ENCODE results near the gene SNX33.
"Not testable (repeated sequence)": the region's sequence is repeated elsewhere in the genome, so short reads cannot be mapped to it uniquely, and the experiment has no call there.

The SNX33 gene

GRCh38 chr15:75693501-75694240, 46.0 kb downstream of the SNX33 start:
- Histone ChIP-seq H3K9me3 (ENCODE audit: control insufficient read depth, insufficient read depth, low read length) (no peaks in the 10 kb centered on the region), H3K36me3 (ENCODE audit: insufficient read depth, low read length) (no peaks in the 10 kb centered on the region), H3K4me1 (ENCODE audit: insufficient read depth, low read length) (peaks cover 26% of the 10 kb centered on the region), H3K9ac (ENCODE audit: low read depth, low read length) (no peak overlapping the region)

GRCh38 chr15:75694241-75695182, 46.8 kb downstream of the SNX33 start:
- Histone ChIP-seq H3K9ac (ENCODE audit: low read depth, low read length) (no peak overlapping the region), H3K9me3 (ENCODE audit: control insufficient read depth, insufficient read depth, low read length) (no peaks in the 10 kb centered on the region), H3K4me1 (ENCODE audit: insufficient read depth, low read length) (peaks cover 26% of the 10 kb centered on the region), H3K36me3 (ENCODE audit: insufficient read depth, low read length) (no peaks in the 10 kb centered on the region)

DNA sequence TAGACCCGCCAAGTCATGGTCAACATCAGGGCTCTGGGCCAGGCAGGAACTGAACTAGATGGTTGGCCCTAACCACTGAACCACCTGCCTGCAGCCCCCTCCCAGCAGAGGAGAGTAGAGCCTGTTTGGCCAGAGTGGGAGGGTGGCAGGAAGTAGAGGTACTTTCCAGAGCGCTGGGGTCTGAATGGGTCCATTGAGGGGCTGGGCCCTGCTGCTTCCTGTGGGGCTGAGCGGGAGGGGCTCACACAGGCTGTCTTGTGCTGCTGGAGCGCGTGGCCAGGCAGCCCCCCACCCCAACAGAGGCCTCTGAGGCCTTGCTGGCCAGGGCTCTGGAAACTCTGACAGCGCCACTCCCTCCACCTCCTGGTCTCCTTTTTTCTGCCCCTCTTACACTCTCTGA, 47.5 kb downstream of the SNX33 start:
- peaks cover 26% of the 10 kb centered on the region for H3K4me1 ChIP-seq (ENCODE audit: insufficient read depth, low read length)
- no peak overlapping the region for H3K9ac ChIP-seq (ENCODE audit: low read depth, low read length)
- H3K9me3 ChIP-seq (ENCODE audit: control insufficient read depth, insufficient read depth, low read length) = no peaks in the 10 kb centered on the region
- no peaks in the 10 kb centered on the region for H3K36me3 ChIP-seq (ENCODE audit: insufficient read depth, low read length)

DNA sequence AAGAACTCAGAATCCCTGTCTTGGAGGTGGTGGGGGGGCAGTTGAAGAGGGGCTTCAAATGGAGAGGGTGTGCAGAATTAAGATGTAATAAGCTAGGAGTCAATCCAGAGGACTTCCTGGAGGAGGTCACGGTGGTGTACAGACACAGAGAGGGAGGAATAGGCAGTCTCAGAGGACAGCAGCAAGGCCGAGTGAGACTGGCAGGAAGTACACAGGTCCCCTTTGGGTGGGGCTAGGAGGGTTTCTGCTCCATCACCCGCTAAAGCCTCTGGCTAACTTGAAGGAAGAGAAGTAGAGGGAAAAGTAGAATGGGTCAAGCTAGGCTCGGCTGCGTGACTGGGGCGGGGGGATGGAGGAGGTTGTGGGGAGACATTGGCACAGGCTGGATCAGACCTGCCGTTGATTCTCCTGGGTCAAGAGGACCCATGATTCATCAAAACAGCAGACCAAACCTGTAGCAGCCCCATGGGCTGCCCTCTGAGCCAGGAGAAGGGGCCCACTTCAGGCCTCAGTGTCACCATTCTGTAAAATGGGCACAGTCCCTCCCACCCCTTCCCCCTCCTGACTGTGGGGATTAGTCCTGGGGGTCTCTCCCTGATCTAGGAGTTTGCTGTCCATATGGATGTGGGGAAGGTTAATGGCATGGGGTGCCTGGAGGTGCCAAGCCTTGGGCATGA, 48.1 kb downstream of the SNX33 start:
- Histone ChIP-seq H3K9me3 (ENCODE audit: control insufficient read depth, insufficient read depth, low read length) (no peaks in the 10 kb centered on the region), H3K4me1 (ENCODE audit: insufficient read depth, low read length) (peaks cover 26% of the 10 kb centered on the region), H3K9ac (ENCODE audit: low read depth, low read length) (no peak overlapping the region), H3K36me3 (ENCODE audit: insufficient read depth, low read length) (no peaks in the 10 kb centered on the region)

DNA sequence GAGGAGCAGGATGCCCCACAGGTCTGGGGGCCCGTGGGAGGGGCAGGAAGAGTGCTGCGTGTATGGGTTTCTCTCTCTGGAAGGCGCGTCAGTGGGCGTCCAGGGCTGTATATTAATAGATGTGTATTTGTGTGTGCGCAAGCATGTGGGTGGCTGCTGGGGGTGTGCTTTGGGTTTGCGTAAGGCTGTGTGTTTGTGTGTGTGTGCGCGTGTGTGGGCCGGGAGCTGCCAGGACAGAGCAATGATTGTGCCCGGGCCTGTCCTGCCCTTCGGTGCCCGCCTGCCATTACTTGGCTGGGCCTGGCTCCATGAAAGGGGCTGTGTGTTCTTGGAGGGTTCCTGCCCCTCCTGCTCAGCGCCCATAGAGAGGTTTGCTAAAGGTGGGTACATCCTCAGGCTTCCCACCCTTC, 48.6 kb downstream of the SNX33 start:
- H3K4me1 ChIP-seq (ENCODE audit: insufficient read depth, low read length) = peaks cover 26% of the 10 kb centered on the region
- no peak overlapping the region for H3K9ac ChIP-seq (ENCODE audit: low read depth, low read length)
- H3K9me3 ChIP-seq (ENCODE audit: control insufficient read depth, insufficient read depth, low read length) = no peaks in the 10 kb centered on the region
- no peaks in the 10 kb centered on the region for H3K36me3 ChIP-seq (ENCODE audit: insufficient read depth, low read length)

DNA sequence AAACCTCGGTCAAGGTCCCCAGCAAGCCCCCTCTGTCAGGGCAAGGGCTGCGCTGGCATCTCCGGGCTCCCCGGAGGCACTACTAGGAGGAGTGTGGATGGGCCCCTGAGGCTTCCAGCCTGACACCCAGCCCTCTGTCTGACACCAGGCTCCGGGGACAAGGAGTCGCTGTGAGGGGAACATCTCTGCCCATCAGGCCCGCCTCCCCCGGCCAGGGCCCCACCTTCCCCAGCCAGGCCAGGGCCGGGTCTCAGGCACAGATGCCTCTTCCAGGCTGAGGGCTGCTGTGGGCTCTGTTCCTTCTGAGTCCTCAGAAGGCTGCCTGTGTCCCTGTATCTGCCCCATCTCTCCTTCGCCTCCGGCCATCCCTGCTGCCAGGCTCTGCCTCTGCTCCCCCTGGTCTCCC, 49.1 kb downstream of the SNX33 start:
- Histone ChIP-seq H3K9ac (ENCODE audit: low read depth, low read length) (no peak overlapping the region), H3K4me1 (ENCODE audit: insufficient read depth, low read length) (peaks cover 26% of the 10 kb centered on the region), H3K36me3 (ENCODE audit: insufficient read depth, low read length) (no peaks in the 10 kb centered on the region), H3K9me3 (ENCODE audit: control insufficient read depth, insufficient read depth, low read length) (no peaks in the 10 kb centered on the region)

DNA sequence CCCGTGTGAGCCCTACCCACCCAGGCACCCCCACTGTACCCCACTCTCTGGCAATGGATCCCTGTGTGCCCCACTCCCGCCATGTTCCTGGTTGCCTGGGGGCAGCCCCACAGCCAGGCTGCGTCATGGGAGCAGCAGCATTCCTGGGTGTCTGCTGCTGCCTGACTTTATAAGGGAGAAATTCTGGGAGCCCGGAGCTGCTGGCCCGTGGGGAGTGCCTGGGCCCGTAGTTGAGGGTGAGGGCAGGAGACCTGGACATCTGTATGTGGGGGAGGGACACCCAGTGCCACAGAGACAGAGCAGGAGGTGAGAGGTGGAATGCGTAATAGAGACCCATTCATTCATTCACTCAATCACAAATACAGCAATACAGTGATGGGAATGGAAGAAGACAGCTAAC, 49.8 kb downstream of the SNX33 start:
- Histone ChIP-seq H3K4me1 (ENCODE audit: insufficient read depth, low read length) (peaks cover 26% of the 10 kb centered on the region), H3K9me3 (ENCODE audit: control insufficient read depth, insufficient read depth, low read length) (no peaks in the 10 kb centered on the region), H3K9ac (ENCODE audit: low read depth, low read length) (no peak overlapping the region), H3K36me3 (ENCODE audit: insufficient read depth, low read length) (no peaks in the 10 kb centered on the region)

GRCh38 chr15:75697974-75698747, 50.4 kb downstream of the SNX33 start:
- not testable (repeated sequence) for H3K36me3 ChIP-seq (ENCODE audit: insufficient read depth, low read length); H3K9me3 ChIP-seq (ENCODE audit: control insufficient read depth, insufficient read depth, low read length); H3K9ac ChIP-seq (ENCODE audit: low read depth, low read length)
- peaks cover 25% of the 10 kb centered on the region for H3K4me1 ChIP-seq (ENCODE audit: insufficient read depth, low read length)

DNA sequence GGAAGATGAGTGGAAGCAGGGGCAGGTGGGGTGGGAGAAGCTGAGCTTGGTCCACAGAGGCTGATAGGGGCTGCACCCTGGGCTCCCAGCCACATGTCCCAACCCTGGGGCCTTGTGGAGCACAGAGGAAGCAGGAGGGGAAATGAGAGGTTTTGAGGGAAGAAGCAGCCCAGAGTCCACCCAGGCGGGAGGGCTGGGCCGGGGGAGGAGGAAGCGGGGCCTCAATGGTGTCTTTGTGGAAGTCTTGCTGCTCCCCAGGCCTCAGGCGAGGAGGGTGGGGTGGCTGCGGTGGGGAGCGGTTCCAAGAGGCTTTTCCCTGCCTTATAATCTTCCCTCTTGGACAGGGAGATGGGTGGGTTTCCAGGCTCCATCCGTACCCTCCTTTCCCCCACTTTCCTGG, 51.8 kb downstream of the SNX33 start:
- not testable (repeated sequence) for H3K9me3 ChIP-seq (ENCODE audit: control insufficient read depth, insufficient read depth, low read length); H3K36me3 ChIP-seq (ENCODE audit: insufficient read depth, low read length); H3K9ac ChIP-seq (ENCODE audit: low read depth, low read length)
- peaks cover 12% of the 10 kb centered on the region for H3K4me1 ChIP-seq (ENCODE audit: insufficient read depth, low read length)

DNA sequence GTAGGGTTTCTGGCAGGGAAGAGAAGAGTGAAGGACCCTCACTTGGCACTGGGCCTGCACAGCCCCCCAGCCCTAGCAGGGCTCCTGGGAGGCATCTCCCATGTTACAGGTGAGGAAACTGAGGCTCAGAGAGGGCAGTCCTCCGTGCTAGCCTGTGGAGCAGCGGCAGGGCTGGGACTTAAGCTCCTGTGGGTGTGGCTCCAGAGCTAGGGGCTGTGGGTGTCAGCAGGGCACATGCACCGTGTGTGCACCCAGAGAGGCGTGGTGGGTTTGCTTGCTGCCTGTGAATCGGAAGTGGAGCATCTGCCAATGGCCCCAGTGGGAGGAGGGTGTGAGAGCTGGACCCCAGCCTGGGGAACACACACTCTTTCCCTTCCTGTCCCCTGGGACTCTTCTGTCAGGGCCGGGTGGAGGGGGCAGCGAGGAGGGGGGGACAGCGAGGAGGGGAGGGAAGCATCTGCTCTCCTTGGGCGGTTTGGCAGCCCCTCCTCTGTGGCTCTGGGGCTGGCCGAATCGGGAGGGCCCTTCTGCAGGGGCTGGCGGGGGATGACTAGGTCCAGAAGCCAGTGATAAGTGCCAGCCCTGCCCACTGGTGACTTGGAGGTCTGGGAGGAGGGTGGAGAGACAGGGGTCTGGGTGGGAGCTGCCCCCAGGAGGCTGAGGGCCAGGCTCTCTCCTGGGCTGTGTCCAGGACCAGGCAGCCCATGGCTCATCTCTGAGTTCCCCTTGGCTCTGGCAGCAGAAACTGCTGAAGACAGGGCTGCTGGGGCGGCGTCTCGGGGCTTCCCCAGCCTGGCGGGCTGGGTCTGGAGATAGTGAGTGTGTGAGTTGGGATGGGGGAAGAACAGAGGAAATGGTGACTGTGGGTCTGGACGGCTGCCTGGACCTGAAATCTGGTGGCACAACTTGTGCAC, 52.5 kb downstream of the SNX33 start:
- not testable (repeated sequence) for H3K9ac ChIP-seq (ENCODE audit: low read depth, low read length); H3K36me3 ChIP-seq (ENCODE audit: insufficient read depth, low read length); H3K9me3 ChIP-seq (ENCODE audit: control insufficient read depth, insufficient read depth, low read length); H3K4me1 ChIP-seq (ENCODE audit: insufficient read depth, low read length)

GRCh38 chr15:75701071-75702003, 53.6 kb downstream of the SNX33 start:
- H3K9me3 ChIP-seq (ENCODE audit: control insufficient read depth, insufficient read depth, low read length); H3K4me1 ChIP-seq (ENCODE audit: insufficient read depth, low read length); H3K9ac ChIP-seq (ENCODE audit: low read depth, low read length); H3K36me3 ChIP-seq (ENCODE audit: insufficient read depth, low read length): not testable (repeated sequence)

DNA sequence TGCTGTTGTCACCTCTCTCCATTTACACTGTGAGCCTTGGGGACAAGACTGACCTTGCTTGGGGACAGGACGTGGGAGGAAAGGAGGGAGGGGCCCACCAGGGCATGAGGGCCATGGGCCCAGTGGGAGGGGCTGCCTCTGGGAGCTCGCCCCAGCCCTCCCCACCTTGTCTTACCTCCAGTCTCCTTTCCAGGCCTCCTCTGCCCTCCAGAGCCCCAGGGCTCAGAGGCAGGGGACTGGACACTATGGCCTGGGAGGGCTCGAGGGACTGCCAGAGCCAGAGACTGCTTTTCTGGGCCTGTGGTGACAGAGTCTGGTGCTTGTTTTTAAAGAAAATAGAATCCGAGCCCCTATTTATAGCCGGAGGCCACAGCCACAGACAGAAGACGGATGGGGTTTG, 54.7 kb downstream of the SNX33 start:
- no peaks in the 10 kb centered on the region; the same call in 1 of the 2 replicates for H3K4me1 ChIP-seq (ENCODE audit: insufficient read depth, low read length)

More for the DNA sequence above, 54.7 kb downstream of the SNX33 start:
- Histone ChIP-seq H3K9ac (ENCODE audit: low read depth, low read length) (no peak overlapping the region), H3K36me3 (ENCODE audit: insufficient read depth, low read length) (no peaks in the 10 kb centered on the region), H3K9me3 (ENCODE audit: control insufficient read depth, insufficient read depth, low read length) (no peaks in the 10 kb centered on the region)

Data from ES-I3 (cell line).